IMR-90 (cell line): ENCODE results near the gene KCNMA1. TPM values are rescaled to one million over a fixed set of nuclear protein-coding genes. Genes with fewer than 3 reads are reported as not detected.

Source experiments
- ATAC-seq: fragments of 200-7000 bp; cut with Tn5 transposase; 2 replicates; pipeline ENCODE4 v1.9.1; 2020; ENCODE audit warnings: low read depth, mild to moderate bottlenecking, moderate library complexity
- BruUV-seq: library from RNA; stranded (reverse); fragments of 400-500 nt; replicated peaks from 2 replicates; lab custom pipeline; 2021; lab: Mats Ljungman, UMichigan
- CTCF ChIA-PET: fragments of 300-600 bp; formaldehyde crosslinking; extraction: SDS; loops from one replicate; lab custom pipeline; 2021; ENCODE audit warnings: antibody characterized with exemption; lab: Yijun Ruan, JAX
- POLR2A ChIA-PET: fragments of 300-600 bp; sonication (Branson Sonifier 250); formaldehyde crosslinking; loops from one replicate; lab custom pipeline; 2022; ENCODE audit warnings: antibody characterized with exemption; ENCODE audit not compliant: unreplicated experiment; lab: Charles Lee
- DNase-seq: peaks from one replicate; pipeline ENCODE4 v3.0.0; 2013
- H2AFZ ChIP-seq: replicated peaks from 2 replicates; pipeline ENCODE3; 2013; ENCODE audit warnings: low read length, mild to moderate bottlenecking; ENCODE audit not compliant: poor library complexity
- H2AK5ac ChIP-seq: 2 replicates; pipeline ENCODE4 v1.6.1; 2013; ENCODE audit warnings: low read depth, low read length, inconsistent platforms
- H2AK9ac ChIP-seq: replicated peaks from 2 replicates; pipeline ENCODE3; 2013; ENCODE audit warnings: mild to moderate bottlenecking, low read depth, low read length, moderate library complexity; ENCODE audit not compliant: poor library complexity
- H2BK120ac ChIP-seq: 2 replicates; pipeline ENCODE4 v1.6.1; 2013; ENCODE audit warnings: low read depth, low read length, inconsistent platforms
- H2BK15ac ChIP-seq: 3 replicates; pipeline ENCODE4 v1.6.1; 2013; ENCODE audit warnings: low read depth, low read length, inconsistent platforms
- H2BK20ac ChIP-seq: 2 replicates; pipeline ENCODE4 v1.6.1; 2013; ENCODE audit warnings: low read depth, mild to moderate bottlenecking, inconsistent platforms, low read length, moderate library complexity
- H2BK5ac ChIP-seq: 2 replicates; pipeline ENCODE4 v1.6.1; 2013; ENCODE audit warnings: mild to moderate bottlenecking, low read depth, low read length, inconsistent platforms; ENCODE audit not compliant: poor library complexity, severe bottlenecking
- H3K14ac ChIP-seq: replicated peaks from 2 replicates; pipeline ENCODE4 v1.6.1; 2013; ENCODE audit warnings: low read depth, low read length, inconsistent platforms
- H3K18ac ChIP-seq: 2 replicates; pipeline ENCODE4 v1.6.1; 2013; ENCODE audit warnings: low read depth, low read length, control low read depth
- H3K23ac ChIP-seq: 2 replicates; pipeline ENCODE4 v1.6.1; 2013; ENCODE audit warnings: low read depth, low read length, inconsistent platforms
- H3K27ac ChIP-seq: 2 replicates; pipeline ENCODE4 v1.5.1; 2013; ENCODE audit warnings: mild to moderate bottlenecking, control low read depth, low read length; ENCODE audit not compliant: insufficient read depth
- H3K27me3 ChIP-seq: 2 replicates; pipeline ENCODE4 v1.6.1; 2013; ENCODE audit warnings: low read length; ENCODE audit not compliant: control insufficient read depth, insufficient read depth
- H3K36me3 ChIP-seq: 2 replicates; pipeline ENCODE4 v1.6.1; 2013; ENCODE audit warnings: low read length, mixed read lengths; ENCODE audit not compliant: control insufficient read depth, insufficient read depth
- H3K4ac ChIP-seq: 2 replicates; pipeline ENCODE4 v1.6.1; 2013; ENCODE audit warnings: low read depth, low read length, inconsistent platforms
- H3K4me1 ChIP-seq: 2 replicates; pipeline ENCODE4 v1.6.1; 2013; ENCODE audit warnings: low read length, mixed read lengths; ENCODE audit not compliant: control insufficient read depth, insufficient read depth
- H3K4me2 ChIP-seq: 2 replicates; pipeline ENCODE4 v1.6.1; 2013; ENCODE audit warnings: low read depth, mild to moderate bottlenecking, control low read depth, low read length, moderate library complexity
- H3K4me3 ChIP-seq: 2 replicates; pipeline ENCODE4 v1.5.1; 2013; ENCODE audit warnings: low read depth, mild to moderate bottlenecking, control low read depth, low read length, moderate library complexity; ENCODE audit not compliant: insufficient read depth
- H3K56ac ChIP-seq: 2 replicates; pipeline ENCODE4 v1.6.1; 2013; ENCODE audit warnings: low read length, inconsistent platforms; ENCODE audit not compliant: insufficient read depth; ENCODE audit errors: extremely low read depth
- H3K79me1 ChIP-seq, 2 experiments: 2 replicates each; pipeline ENCODE4 v1.6.1; 2013; ENCODE audit warnings: low read length in 2 of 2, inconsistent platforms in 1 of 2, low read depth in 1 of 2
- H3K9ac ChIP-seq: 2 replicates; pipeline ENCODE4 v1.6.1; 2013; ENCODE audit warnings: low read depth, low read length, control low read depth
- H3K9me1 ChIP-seq: 2 replicates; pipeline ENCODE4 v1.6.1; 2013; ENCODE audit warnings: low read length, inconsistent platforms; ENCODE audit not compliant: insufficient read depth
- H3K9me3 ChIP-seq: 2 replicates; pipeline ENCODE4 v1.6.1; 2013; ENCODE audit warnings: low read length; ENCODE audit not compliant: control insufficient read depth, insufficient read depth
- H4K20me1 ChIP-seq: 2 replicates; pipeline ENCODE4 v1.6.1; 2013; ENCODE audit warnings: low read length, inconsistent platforms; ENCODE audit not compliant: insufficient read depth
- H4K5ac ChIP-seq: 2 replicates; pipeline ENCODE4 v1.6.1; 2013; ENCODE audit warnings: mild to moderate bottlenecking, low read depth, low read length, control low read depth
- H4K8ac ChIP-seq, 2 experiments: 2 replicates each; pipeline ENCODE4 v1.6.1; 2013; ENCODE audit warnings: low read depth in 2 of 2, low read length in 2 of 2, control low read depth in 1 of 2, inconsistent platforms in 1 of 2
- H4K91ac ChIP-seq: 2 replicates; pipeline ENCODE4 v1.6.1; 2013; ENCODE audit warnings: low read depth, low read length, inconsistent platforms; ENCODE audit not compliant: insufficient read depth
- CHD1 ChIP-seq: IDR thresholded peaks from 2 replicates; pipeline ENCODE4 v1.6.1; 2012; ENCODE audit warnings: low read depth, low read length, improper control_type of control experiment
- RFX5 ChIP-seq: IDR thresholded peaks from 2 replicates; pipeline ENCODE4 v1.8.0; 2012; ENCODE audit warnings: low read depth, mild to moderate bottlenecking, low read length, moderate library complexity
- WGBS, 2 experiments: methylation state at CpG; one replicate each; pipeline versions ENCODE4 v1.1.5 to v1.1.7; 2013; ENCODE audit warnings: missing lambda C conversion rate in 2 of 2; ENCODE audit not compliant: insufficient read length in 1 of 2; ENCODE audit errors: extremely low coverage in 2 of 2; 5-methylcytosine and 5-hydroxymethylcytosine counted together
- dilution Hi-C: fragments of 300-500 bp; cut with HindIII; formaldehyde crosslinking; loops from one replicate; pipeline ENCODE4 v1.14.3; 2018; ENCODE audit warnings: low sequenced_read_pairs; ENCODE audit not compliant: unreplicated experiment
- in situ Hi-C: fragments of 300-500 bp; cut with MboI; formaldehyde crosslinking; loops from 3 replicates; pipeline ENCODE4 v1.14.3; 2019; ENCODE audit warnings: low sequenced_read_pairs, inconsistent platforms, mixed read lengths
- intact Hi-C: fragments of 100-400 bp; cut with micrococcal nuclease; formaldehyde crosslinking; loops from 2 replicates; pipeline ENCODE4 v1.10.0; 2022
- polyA plus RNA-seq, 3 experiments: library from polyadenylated mRNA; depleted of rRNA; stranded (reverse); fragments of >200 nt; gene quantifications; 2 replicates each; pipeline ENCODE4 v1.2.3, GENCODE V29; 2012; ENCODE audit warnings: low replicate concordance in 1 of 3
- total RNA-seq: library from RNA; depleted of rRNA; stranded (reverse); fragments of >200 nt; gene quantifications from 2 replicates; pipeline ENCODE4 v1.2.3, GENCODE V29; 2012

The KCNMA1 gene
- total and polyA plus RNA-seq, 2 of the 4 experiments (the other 2 are of a cell fraction), result 25.6 to 29.6 TPM

- Histone ChIP-seq H3K4me1 (peaks cover 5% of the 10 kb centered on the region), H2BK20ac (no peak overlapping the region), H2BK120ac (no peak overlapping the region), H3K79me1 (peaks cover 0 to 9% of the 10 kb centered on the region in 2 experiments; a peak in 1 of 4 replicates), H3K23ac (no peak overlapping the region), H3K9ac (no peak overlapping the region), H3K27me3 (no peaks in the 10 kb centered on the region), H2AK9ac (no peak overlapping the region), H3K4ac (no peak overlapping the region), H3K14ac (0 out of 2 replicates have a peak overlapping the region, but pooled peaks have one; percentile 0), H2AK5ac (peak overlapping the region; percentile 57; the same call in 1 of the 2 replicates), H3K4me2 (0 out of 2 replicates have a peak overlapping the region, but pooled peaks have one; percentile 16), H3K4me3 (no peak overlapping the region), H3K36me3 (no peaks in the 10 kb centered on the region), H4K91ac (no peak overlapping the region), H4K8ac (peak overlapping the region in 1 of 2 experiments; percentile 4; a peak in 1 of 4 replicates), H3K18ac (peak overlapping the region; percentile 16; the same call in 1 of the 2 replicates), H3K56ac (no peak overlapping the region), H3K9me1 (peaks cover 3% of the 10 kb centered on the region; the same call in 1 of the 2 replicates), H4K5ac (no peak overlapping the region; the same call in 1 of the 2 replicates), H2AFZ (no peak overlapping the region), H2BK5ac (no peak overlapping the region), H3K9me3 (no peaks in the 10 kb centered on the region), H4K20me1 (no peaks in the 10 kb centered on the region), H2BK15ac (no peak overlapping the region), H3K27ac (peak overlapping the region; percentile 19; the same call in 1 of the 2 replicates)
- dilution Hi-C loops, result no loop called here
- DNase-seq (peak; percentile 80), ATAC-seq (peak; percentile 83)
- intact Hi-C loops, result loop anchor here (10.0 kb wide), 1 partner anchor 215 kb away; no protein-coding TSS in a partner anchor
- no TSS peak for BruUV-seq
- no peak for TF ChIP-seq RFX5
- TF ChIP-seq CHD1, result no peak
- 74% methylated on average over 2 of the region's 5 CpGs; no CpG with 5 or more reads in 1 of the 2 experiments for WGBS, 2 experiments
- ChIA-PET POLR2A (interaction anchor here (0.7 kb wide), 1 partner anchor 78 kb away, joined by 3 read pairs; no protein-coding TSS in a partner anchor), CTCF (no interaction called here)
- in situ Hi-C loops, result no loop called here
Observed at GRCh38 chr10:77609781-77610272, 27.8 kb downstream of the KCNMA1 start.
